Cardiac fibroblast (primary cell): ENCODE measurements around the gene AGAP2.

Source experiments
- DNase-seq, 2 donors: peaks; one replicate each; pipeline versions ENCODE4 v3.0.0 to v3.0.0-alpha.2; 2010; ENCODE audit warnings: low read depth in 2 of 2
- H3K4me3 ChIP-seq, 2 donors: replicated peaks in 1 of 2; 1 replicate in 1 of 2; 2 replicates in 1 of 2; pipeline ENCODE4 v1.5.1; 2011; ENCODE audit warnings: low read depth in 2 of 2, low read length in 2 of 2, mild to moderate bottlenecking in 2 of 2, moderate library complexity in 1 of 2
- CTCF ChIP-seq: IDR thresholded peaks from one replicate; pipeline ENCODE4 v1.5.1; 2011; ENCODE audit warnings: low read depth, mild to moderate bottlenecking, low read length, inconsistent platforms

Gene AGAP2

DNA sequence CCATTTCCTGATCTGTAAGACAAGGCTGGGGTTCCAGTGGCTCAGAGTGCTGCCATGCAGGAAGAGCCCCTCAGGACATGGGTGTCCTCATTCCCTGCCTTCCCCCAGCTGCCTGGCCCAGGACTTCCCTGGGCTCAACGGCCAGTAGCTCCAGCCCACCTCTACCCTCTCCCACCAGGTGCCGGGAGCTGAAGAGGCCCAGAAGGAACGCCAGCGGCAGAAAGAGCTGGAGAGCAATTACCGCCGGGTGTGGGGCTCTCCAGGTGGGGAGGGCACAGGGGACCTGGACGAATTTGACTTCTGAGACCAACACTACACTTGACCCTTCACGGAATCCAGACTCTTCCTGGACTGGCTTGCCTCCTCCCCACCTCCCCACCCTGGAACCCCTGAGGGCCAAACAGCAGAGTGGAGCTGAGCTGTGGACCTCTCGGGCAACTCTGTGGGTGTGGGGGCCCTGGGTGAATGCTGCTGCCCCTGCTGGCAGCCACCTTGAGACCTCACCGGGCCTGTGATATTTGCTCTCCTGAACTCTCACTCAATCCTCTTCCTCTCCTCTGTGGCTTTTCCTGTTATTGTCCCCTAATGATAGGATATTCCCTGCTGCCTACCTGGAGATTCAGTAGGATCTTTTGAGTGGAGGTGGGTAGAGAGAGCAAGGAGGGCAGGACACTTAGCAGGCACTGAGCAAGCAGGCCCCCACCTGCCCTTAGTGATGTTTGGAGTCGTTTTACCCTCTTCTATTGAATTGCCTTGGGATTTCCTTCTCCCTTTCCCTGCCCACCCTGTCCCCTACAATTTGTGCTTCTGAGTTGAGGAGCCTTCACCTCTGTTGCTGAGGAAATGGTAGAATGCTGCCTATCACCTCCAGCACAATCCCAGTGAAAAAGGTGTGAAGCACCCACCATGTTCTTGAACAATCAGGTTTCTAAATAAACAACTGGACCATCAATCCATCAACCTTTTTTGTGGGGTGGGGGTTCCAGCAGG is 17.6 kb downstream of the AGAP2 start:
- no peak for DNase-seq
- TF ChIP-seq CTCF, result no peak
- no peak overlapping the region for H3K4me3 ChIP-seq

DNA sequence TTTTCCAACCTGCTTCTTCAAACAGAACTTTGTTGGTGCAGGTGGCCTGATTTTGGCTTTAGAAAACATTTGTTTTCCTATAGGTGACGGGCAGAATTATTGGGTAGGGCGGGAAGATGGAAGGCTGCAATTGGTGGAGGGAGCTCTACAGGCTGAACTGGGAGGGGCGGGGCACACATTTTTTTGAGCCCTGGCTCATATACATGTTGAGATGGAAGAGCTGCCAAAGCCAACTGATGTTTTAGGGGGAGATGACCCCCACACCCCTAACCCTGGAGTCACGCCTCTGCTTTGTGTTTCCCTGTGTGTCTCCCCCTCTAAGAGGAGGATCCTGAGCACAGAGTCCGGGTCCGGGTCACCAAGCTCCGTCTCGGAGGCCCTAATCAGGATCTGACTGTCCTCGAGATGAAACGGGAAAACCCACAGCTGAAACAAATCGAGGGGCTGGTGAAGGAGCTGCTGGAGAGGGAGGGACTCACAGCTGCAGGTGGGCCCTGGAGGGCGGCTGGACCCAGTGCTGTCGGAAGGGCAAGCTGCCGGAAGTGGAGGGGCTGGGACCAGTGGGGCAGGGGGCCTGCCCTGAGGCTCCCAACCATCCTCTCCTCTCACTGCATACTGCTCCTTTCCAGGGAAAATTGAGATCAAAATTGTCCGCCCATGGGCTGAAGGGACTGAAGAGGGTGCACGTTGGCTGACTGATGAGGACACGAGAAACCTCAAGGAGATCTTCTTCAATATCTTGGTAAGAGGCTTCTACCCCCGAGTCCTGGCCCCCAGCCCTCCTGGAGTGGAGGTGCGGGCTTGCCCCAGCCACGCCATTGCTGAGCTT is 18.6 kb downstream of the AGAP2 start:
- H3K4me3 ChIP-seq, result no peak overlapping the region
- no peak for TF ChIP-seq CTCF
- no peak for DNase-seq

DNA sequence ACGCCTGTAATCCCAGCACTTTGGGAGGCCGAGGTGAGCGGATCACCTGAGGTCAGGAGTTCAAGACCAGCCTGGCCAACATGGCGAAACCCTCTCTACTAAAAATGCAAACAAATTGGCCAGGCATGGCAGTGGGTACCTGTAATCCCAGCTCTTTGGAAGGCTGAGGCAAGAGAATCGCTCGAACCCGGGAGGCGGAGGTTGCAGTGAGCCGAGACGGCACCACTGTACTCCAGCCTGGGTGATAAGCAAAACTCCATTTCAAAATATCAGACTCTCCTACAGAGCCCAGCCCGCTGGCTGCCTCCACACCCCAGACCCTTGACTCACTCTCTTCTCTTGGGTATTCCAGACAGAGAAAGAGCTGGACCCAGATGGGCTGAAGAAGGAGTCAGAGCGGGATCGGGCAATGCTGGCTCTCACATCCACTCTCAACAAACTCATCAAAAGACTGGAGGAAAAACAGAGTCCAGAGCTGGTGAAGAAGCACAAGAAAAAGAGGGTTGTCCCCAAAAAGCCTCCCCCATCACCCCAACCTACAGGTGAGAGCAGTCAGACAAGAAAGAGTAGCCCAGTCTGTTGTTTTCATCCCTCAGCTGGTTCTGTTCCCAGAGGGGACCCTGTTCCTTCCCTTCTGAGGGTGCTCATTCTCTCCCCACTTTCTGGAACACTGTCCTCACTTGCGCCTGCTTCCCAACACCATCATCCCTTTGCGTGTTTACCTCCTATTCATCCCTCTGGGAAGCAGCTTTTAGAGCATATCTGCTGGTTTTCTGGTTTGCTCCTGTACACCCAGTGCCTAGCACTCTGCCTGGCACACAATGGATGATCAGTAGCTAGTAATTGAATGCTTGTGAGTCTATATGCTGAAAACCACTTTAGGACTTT is 19.7 kb downstream of the AGAP2 start:
- no peak for TF ChIP-seq CTCF
- DNase-seq, result no peak
- H3K4me3 ChIP-seq, result no peak overlapping the region

GRCh38 chr12:57717846-57718640 is 20.5 kb downstream of the AGAP2 start:
- no peak for TF ChIP-seq CTCF
- DNase-seq, result no peak

GRCh38 chr12:57717131-57717530 is 21.4 kb downstream of the AGAP2 start:
- no peak for TF ChIP-seq CTCF
- H3K4me3 ChIP-seq, result no peak overlapping the region
- DNase-seq, result no peak

More at GRCh38 chr12:57717846-57718640, 20.5 kb downstream of the AGAP2 start:
- H3K4me3 ChIP-seq, result no peak overlapping the region
